MM.1S (cell line): ENCODE measurements around the gene CGB2.

Experiments
- CTCF ChIP-seq: fragments of 300-600 bp; sonication (generic); IDR thresholded peaks from 2 replicates; pipeline ENCODE4 v1.5.1; 2016; ENCODE audit warnings: antibody characterized with exemption, low read length, mixed read lengths
- EZH2 ChIP-seq: fragments of 300-600 bp; sonication (generic); optimal IDR thresholded peaks from 2 replicates; pipeline ENCODE3; 2017; ENCODE audit warnings: low read depth, mild to moderate bottlenecking, antibody characterized with exemption, low read length, mixed read lengths
- EZH2phosphoT487 ChIP-seq: fragments of 300-600 bp; sonication (generic); IDR thresholded peaks from 2 replicates; pipeline ENCODE4 v1.6.1; 2018; ENCODE audit warnings: antibody characterized with exemption, low read length

- TF ChIP-seq CTCF = no peak
- no peak for TF ChIP-seq EZH2phosphoT487
- no peak for TF ChIP-seq EZH2
These were observed 39.0 kb upstream of the CGB2 start for GRCh38 chr19:48992581-48993174.
